GDM1 (cell line): ENCODE results near the gene VEPH1.

ENCODE experiments used
- DNase-seq: peaks from one replicate; lab custom pipeline; 2025; lab: John Stamatoyannopoulos, UW

VEPH1 gene

DNA sequence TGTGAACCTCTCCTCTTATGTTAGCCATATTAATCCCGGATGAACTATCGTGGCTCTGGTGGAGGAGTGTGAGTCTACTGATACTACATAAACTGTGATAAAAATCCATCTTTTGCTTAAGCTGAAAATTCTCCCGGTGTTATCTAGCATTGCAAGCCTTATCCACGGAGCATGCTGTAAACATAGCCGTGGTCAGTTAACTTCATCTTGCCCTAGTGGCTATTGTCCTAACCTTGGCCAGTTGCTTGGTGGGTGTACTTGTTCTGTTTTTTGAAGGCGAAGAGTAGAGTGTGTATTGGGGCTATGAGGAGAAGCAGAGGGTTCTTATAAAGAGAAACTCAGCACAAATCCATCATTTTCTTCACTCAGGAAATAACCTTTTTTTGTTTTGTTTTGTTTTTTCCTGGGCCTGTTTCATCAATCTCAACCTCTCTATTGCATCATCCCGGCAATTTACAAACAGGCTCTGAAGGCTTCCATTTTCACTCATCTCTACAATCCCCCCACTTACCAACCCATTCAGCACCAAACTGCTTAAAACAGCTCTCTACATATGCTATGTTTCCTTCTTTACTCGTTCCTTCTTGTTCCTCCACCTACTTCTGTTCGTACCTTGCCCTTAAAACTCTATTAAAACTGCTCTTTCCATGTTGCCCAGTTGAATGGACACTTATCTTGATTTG lies 202.1 kb downstream of the VEPH1 start:
- no peak for DNase-seq

DNA sequence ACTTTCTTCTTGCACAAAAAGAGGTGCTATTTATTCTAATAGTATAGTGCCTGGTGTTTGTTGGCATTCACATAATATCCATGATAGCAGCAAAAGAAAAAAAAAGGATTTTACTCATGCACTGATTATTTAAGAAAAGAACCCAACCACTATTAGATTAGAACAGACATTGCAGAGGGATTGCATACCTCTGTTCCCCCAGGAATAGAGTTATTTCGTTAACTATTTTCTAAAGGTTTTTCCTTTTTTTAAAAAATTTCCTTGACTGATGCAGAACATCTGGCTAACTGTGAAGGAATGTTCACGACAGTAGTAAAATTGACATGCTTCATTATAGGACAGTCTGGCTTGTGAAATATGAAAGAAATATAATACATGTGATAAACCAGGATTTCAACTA lies 203.1 kb downstream of the VEPH1 start:
- no peak for DNase-seq

DNA sequence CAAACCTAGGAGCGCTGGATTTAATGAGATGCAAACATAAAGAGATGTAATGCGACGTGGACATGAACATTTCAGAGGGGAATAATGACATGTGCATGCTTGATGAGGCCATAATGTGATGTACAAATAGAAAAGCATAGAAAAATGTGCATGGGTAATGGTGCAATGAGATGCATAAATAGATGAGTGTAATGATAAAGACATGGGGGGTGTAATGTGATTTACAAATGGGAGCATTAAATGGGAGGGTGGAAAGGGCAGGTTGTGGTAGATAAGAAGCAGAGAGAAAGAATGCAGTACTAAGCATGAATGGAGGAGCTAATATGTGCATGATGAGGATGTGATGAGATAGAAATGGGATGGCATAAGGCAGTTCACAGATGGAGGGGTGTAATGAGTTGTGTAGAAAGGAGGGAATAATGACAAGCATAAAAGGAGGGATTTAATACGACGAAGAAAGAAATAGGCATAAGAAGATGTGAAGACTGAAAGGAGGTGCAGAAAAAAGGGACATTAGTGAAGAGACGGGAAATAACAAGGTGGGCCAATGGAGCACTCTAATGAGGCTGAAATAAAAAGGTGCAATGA lies 205.8 kb downstream of the VEPH1 start:
- no peak for DNase-seq

DNA sequence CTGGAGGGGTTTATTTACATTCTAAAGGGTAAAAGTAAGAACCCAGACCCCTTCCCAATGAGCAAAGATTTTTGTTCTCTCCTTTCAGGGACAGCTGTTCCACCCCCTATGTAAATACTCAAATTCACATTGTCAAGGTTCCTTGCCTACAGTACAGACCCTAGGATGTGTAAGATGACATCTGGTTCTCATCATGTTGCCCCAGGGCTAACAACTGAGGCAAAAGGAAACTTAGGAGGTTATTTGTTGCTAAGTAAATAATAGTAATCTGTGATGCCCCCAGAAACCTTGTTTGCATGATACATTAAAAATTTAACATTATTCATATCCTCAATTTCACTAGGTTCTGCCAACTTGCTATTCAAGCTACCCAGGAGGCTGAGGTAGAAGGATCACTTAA lies 208.3 kb downstream of the VEPH1 start:
- DNase-seq: no peak

DNA sequence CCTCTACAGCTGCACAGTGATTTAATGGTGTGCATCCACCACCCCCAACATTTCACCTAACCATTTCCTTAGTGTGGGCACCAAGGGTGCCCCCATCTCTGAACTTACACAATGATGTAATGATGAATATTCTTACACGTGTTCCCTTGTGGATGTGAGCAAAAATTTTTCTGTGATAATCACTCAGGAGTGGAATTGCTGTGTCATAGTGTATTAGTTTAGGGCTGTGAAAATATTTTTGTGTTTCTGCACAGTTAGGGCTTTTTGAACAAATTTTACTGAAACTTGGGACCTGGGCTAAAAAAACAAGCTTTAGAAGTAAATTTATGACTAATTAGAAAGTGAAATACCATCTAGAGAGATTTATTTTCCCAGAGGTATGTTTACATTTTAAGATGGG lies 208.7 kb downstream of the VEPH1 start:
- DNase-seq: no peak

DNA sequence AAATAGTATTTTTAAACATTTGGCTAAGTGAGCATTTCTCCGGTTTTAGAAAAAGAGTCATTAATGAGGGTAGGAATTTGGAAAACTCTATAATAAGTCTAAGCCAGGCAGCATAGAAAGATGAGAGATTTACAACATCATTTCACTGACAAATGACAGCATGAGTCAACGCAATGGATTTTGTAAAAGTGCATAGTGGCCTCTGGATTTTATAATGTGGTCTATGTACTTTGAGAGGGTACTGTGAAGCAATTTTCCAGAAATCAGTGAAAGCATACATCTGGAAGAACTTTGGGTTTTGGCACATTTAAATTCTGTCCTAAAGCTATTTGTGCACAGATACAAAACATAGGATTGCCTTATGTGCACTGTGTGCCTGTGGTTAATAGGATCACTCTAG lies 212.4 kb downstream of the VEPH1 start:
- DNase-seq: no peak

DNA sequence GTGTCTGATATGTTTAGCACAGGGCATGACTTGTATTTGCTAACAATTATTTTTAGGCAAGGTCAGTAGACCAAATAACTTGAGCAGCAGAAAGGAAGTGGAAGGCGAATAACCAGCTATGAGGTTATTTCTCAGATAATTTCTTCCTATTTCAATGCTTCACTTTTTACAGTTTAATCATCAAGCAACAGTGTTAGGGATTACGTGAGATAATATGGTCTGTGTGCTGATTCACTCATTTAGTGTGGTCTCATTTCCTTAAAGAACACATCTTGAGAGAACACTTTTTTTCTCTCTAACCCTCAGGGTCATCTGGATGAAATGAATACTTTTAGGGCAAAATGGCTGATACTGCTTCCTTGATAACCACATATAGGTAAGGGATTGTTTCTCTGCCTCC lies 217.2 kb downstream of the VEPH1 start:
- DNase-seq: no peak

DNA sequence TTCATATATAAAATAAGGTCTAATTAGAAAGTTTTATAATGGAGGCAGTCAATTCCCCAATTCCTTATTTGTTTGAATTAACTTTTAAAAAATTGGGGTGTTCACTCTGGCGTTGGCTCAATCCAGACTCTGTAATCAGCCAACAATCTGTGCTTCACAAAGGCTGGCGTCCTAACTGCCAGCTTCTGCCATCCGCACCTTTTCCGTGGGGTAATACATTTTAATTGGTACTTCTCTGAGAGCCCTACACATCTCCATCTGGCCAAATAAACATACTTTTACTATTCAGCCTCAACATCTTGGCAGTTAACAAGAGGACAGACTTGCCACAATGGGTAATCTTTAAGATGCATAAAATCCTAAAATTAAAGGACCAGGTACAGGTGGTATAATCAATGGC lies 218.1 kb downstream of the VEPH1 start:
- DNase-seq: no peak

DNA sequence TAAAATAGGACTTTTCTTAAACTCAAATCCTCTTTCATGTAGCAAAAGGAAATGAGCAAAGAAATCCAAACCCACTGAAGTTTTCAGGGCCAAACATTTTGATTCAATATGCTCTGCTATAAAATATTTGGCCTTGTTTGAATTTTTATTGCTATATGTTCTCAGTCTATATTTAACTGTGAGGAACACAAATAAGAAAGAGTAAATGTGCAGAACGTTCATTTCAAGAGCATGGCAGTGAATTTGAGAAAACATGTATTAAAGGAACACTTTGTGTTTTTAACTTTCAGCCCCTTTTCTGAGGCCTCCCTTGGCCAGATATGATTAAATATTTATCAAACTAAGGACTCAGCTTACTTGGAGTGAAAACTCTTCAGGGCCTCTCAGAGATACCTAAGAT lies 218.5 kb downstream of the VEPH1 start:
- no peak for DNase-seq

DNA sequence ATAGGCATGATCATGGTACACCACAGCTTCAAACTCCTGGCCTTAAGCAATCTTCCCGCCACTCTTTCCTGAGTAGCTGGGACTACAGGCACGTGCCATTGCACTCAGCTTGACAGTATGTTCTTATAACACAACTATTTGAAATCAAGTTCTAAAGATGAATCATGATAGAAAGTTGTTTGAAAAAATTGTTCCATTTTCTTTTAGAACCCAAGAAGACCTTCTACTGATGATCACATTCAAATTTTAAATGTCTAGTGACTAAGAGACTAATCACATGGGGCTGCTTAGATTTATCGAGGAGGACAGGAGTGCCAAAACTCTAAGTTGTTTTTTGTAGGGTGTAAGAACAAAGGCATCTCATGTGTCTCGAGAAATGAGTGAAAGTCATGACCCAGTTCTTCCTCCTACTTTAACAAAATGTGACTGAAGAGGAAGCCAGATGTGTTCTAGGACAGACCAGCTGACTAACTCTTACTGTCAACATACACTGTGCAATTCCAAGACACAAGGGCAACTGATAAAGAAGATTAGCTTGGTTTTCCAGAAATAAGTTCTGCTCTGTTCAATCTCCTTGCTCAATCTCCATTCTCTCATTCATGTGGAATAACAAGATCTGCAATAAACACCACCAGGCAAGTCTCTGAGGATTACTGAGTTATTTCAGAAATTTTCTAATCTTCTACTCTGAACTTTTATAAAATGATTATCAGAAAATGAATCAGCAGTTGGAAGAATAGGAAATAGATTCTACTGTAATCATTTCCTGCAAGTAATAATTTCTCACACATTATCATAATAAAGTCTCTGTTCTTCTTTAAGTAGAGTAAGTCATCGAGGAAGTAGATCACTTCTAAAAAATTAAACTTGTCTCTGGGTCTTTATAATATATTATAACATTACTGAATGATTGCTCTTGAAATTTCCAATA lies 220.7 kb downstream of the VEPH1 start:
- no peak for DNase-seq

DNA sequence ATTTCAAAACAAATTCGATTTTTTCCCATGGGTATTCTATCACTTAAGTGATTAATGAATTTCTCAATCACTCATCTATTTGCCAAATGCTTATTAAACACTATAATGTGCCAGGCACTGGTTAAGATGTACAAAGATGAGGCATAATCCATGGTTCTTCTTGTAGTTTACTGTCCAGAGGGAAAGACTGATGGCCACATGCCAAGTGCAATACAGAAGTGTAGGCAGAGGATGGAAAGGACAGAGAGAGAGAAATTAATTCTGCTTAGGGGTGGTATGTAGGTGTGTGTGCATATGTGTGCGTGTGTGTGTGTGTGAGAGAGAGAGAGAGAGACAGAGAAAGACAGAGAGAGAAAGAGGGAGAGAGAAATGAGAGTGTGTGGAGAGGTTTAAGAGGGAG lies 222.4 kb downstream of the VEPH1 start:
- no peak for DNase-seq

DNA sequence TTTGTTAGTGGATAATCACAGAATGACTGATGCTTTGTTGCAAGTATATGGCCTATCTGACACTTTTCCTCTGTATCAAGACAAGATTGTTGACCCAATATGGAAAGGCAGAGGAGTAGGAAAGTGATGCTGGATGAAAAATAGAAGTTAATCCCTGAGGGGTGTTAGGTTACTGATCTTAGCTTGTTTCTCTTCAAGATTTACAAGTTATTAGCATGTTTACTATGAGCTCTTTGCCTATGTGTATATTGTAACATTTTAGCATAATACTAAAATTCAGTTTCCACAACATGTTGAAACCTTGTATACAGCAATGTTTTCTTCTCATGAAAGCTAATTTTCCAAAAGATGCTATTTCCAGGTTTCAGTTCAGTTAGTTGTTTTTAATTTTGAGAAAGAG lies 222.9 kb downstream of the VEPH1 start:
- DNase-seq: no peak

DNA sequence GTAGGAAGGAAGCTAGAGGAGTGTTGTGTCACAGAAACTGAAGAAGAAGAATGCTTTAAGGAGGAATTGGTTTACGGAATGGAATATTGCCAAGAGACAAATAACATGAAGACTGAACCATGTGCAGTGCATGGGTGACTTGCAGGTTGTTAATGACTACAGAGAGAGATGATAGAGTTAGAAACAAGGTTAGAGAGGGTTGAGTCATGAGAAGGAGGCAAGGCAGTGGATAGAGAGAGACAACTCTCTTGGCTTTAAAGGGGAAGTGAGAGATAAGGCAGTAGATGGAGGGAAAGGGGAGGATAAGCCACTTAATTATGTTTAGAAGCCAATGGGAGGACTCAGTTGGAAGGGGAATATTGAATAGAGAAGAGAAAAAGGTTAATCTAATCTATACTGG lies 224.0 kb downstream of the VEPH1 start:
- DNase-seq: no peak

DNA sequence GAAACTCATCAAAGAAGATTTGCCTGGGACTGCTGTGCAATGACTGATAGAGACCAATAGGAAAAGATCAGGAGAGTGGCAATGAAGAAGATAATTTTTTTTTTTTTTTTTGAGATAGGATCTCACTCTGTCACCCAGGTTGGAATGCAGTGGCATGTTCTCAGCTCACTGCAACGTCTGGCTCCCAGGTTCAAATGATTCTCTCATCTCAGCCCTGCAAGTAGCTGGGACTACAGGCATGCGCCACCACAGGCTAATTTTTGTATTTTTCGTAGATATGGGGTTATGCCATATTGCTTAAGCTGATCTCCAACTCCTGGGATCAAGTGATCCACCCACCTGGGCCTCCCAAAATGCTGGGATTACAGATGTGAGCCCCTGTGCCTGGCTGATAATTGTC lies 226.4 kb downstream of the VEPH1 start:
- no peak for DNase-seq

DNA sequence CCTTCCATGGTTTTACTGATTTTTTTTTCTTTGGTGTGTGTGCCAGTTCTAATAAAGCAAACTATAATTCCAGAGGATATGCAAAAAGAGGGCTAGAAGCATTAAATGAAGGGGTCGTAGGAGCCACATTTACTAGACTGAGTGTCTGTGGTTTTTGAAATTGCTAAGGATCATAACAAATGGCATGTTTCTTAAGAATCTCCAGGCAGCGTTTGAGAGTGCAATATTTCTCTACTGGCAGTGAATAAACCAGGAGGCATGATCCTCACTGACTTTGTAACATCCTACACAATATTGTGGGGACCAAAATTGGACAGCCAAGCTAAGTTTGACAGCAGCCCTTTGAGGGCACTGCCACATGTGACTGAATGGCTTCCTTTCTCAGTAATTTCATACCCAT lies 227.4 kb downstream of the VEPH1 start:
- DNase-seq: no peak

DNA sequence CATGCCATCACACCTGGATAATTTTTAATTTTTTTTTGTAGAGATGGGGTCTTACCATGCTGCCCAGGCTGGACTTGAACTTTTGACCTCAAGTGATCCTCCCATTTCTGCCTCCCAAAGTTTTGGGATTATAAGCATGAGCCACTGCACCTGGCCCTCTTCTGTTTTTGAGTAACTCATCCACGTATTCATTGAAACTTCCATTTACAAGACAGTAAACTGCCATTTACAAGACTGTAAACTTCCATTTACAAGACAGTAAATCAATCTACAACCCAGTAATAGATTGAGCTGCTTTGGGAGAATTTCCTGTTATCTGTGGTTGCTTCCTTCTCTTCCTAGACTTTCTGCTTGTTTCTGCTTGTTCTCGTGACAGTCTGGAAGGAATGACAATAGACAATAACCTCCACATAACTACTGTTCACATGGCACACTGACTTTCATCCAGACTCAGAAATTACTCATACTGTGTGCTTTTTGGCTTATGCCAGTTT lies 228.5 kb downstream of the VEPH1 start:
- DNase-seq: no peak

DNA sequence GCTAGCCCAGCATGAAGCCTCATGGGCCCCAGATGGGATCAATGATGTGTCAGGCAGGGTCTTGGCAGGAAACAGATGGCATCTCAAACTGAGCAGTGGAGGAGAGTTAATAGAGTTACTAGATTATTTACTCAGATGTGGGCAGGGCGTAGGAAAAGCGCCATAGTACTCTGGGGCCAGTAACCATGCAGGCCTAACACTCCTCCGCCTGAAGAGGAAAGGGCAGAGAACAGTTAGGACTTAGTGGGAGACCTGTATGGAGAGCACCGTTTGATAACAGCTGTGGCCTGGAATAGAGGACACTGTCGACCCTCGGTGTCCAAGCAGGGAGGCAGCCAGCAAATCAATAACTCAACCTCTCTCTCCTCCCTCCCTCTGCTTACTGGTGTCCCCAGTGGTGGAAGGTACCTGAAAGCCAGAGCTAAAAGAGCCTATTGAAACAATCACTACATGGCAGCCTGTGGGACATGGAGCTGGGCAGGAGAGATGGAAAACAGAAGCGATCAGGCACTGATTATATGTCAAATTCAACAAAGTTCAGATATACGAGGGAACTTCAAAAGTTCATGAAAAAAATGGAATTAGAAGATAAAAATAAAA lies 231.8 kb downstream of the VEPH1 start:
- DNase-seq: no peak

DNA sequence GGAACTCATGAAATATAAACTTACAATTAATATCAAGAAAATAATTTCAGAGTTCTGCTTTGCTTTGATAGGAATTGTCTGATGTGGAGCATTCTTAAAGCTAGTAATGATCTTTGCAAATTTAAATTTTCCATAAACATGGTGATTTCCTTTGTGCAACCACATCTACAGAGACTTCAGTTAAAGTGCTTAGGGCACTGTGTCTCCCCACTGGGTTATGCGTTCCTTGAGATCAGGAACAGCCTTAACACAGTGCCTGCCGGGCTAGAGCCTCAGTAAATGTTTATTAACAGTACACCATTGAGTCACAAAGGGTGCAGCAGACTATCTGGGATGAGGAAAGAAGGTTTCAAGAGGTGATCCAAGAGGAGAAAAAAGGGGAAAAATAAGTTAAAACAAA lies 235.2 kb downstream of the VEPH1 start:
- DNase-seq: no peak

DNA sequence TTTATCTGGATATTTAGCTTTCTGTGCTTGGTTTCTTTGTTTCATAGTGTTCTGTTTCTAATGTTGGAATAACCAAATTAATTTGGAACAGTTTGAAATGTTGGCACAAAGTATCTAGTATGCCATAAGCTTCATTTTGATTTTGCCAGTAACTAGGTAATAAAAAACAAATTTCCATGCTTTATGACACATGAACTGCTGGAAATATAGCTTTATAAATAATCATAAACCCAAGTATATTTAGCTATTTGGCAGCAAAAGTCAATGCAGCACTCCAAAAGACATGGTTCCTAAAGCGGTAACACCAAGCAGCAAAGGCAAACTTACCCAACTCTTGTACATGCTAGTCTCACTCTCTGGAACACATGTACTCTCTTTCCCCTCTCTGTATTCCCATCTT lies 237.3 kb downstream of the VEPH1 start:
- no peak for DNase-seq

DNA sequence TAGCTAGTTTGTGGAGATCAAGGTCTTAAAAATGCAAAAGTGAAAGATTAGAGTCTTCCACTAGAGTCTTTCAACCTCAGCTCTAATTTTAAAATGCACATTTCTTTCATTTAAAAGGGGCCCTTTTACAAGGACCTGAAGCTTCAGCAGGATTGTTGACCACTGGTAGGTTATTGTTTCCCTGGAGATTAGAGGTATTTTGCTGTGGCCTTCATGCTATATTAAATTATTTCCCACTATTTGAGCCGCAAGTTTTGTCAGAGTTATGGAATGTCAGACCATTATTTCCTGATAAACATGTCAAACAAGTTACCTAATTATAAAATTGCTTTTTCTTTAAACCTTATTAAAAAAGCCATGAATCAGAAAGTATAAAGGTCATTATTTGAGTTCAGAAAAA lies 240.2 kb downstream of the VEPH1 start:
- no peak for DNase-seq

DNA sequence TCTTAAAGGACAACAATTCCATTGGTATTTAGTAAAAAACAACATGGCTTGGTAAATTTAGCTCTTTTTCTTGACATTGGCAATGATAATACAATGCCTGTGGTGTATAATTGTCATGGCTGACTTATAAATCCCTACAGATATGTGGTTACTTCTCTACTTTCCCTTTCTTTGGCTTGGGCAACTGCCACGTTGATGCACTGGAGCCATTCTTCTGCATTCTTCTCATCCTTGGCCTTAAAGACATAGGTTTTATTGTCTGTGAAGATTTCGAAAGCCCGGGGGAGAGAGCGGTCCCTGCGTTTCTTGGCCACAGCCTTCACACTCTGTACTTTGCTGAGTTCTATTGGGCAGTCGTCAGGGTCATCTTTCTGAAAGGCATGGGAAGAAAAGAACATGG lies 242.2 kb downstream of the VEPH1 start:
- DNase-seq: no peak

DNA sequence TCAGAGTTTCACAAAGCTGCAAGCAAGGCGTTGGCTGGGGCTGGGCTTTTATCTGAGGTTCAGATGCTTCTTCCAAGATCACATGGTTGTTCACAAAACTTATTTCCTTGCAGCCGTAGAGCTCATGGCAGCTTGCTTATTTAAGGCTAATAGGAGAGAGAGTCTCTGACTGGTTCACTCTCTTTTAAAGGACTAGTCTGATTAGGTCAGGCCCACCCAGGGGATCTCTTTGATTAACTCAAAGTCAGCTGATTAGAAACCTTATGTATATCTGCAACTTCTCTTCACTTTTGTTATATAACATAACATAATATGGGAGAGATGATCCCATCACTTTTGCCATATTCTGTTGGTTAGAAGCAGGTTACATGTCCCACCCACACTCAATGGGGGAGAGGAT lies 243.4 kb downstream of the VEPH1 start:
- DNase-seq: no peak

DNA sequence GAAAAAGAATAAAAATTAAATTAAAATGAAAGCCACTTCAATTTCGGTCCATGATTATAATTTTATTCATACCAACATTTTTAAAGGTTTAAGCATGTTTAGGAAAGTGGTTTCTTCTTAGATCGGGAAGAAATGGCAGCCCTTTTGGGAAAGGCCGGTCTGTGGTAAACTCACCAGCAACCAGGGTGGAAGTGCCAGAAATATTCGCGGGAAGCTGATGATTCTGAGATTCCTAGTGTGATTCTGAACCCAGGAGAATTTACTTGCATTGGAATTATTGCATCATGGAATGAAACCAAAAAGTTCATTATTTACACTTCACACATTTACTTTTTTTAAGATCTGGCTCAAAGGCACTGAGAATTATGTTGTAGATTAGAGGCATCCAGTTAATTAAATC lies 246.1 kb downstream of the VEPH1 start:
- DNase-seq: no peak
